ENCODE data around the gene BOD1. TPM values are rescaled to one million over a fixed set of nuclear protein-coding genes. Genes with fewer than 3 reads are reported as not detected.
A peak's percentile ranks its signal among the peaks of the same experiment; 100 is the strongest.

The BOD1 gene
- total RNA-seq, 5 donors from 2014 or later (not counting 1 experiment from before 2014, with no cell fraction given) = 23.7 to 36.6 (median 30.1) TPM

DNA sequence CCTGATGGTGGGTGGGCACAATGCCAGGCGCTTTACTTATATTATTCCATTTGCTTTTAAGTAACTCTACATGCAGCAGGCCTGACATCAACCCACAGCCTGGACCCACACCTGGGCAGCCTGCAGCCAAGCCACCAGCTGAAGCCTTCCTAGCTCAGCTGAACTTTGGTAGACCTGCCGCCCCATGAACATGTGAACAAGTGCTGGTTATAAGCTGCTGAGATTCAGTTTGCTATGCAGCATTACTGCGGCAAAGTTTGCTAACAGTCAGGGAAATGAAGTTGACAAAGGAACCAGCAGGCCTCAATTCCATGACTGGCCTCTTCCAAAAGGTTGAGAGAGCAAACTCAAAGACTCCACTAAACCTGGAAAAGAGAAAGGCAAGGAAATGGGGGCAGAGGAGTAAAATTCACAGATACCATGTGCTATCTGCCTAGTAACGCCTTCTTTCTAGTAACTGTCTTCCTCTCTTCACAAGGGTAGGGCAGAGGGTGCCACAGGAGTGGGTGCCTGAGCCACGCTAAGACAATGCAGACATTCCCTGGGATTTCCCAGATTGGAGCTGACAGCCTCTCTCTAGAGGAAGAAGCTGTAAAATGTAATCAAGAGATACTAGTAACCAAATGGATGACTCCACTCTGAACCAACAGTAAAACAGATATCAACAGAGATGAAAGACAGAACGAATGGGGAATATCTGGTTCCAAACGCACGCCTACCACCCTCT, 2.9 kb downstream of the BOD1 start:
- DNase-seq (no peak), ATAC-seq (replicated peaks in 1 of 4) (no peak)
- no peak overlapping the region for H3K27ac ChIP-seq (ENCODE audit: low read length)
- ChIA-PET POLR2A (no interaction called here), CTCF (no interaction called here)
- peaks cover 3 to 44% of the 10 kb centered on the region in 2 donors for H3K36me3 ChIP-seq (ENCODE audit: control insufficient read depth in 2 of 2, extremely low read depth in 1 of 2, insufficient read depth in 1 of 2, low read length in 1 of 2)
- H3K4me1 ChIP-seq (ENCODE audit: control insufficient read depth in 1 of 2, extremely low read depth in 1 of 2, insufficient read depth in 2 of 2, low read length in 2 of 2) = peaks cover 18 to 21% of the 10 kb centered on the region in 2 experiments
- 90% methylated on average over 3 of the region's 8 CpGs for WGBS (ENCODE audit: insufficient coverage)
- no peak overlapping the region for H3K4me3 ChIP-seq (ENCODE audit: control insufficient read depth in 1 of 2, extremely low read depth in 1 of 2, low read length in 1 of 2)
- Mint-ChIP-seq H3K4me3 (peak overlapping the region in 2 of 3 donors; percentile 10 to 80), H3K27ac (no peak overlapping the region), H3K27me3 (no peaks in the 10 kb centered on the region), H3K4me1 (peaks cover 55% of the 10 kb centered on the region in 3 donors), H3K36me3 (peaks cover 31% of the 10 kb centered on the region), H3K9me3 (no peaks in the 10 kb centered on the region)
- H3K27me3 ChIP-seq (replicated peaks in 1 of 2; ENCODE audit: control insufficient read depth in 2 of 2, extremely low read depth in 1 of 2, insufficient read depth in 2 of 2, low read length in 1 of 2) = no peaks in the 10 kb centered on the region
- H3K9me3 ChIP-seq = no peaks in the 10 kb centered on the region

- peaks cover 3 to 50% of the 10 kb centered on the region in 2 donors for H3K36me3 ChIP-seq (ENCODE audit: control insufficient read depth in 2 of 2, extremely low read depth in 1 of 2, insufficient read depth in 1 of 2, low read length in 1 of 2)
- no peak overlapping the region for H3K4me3 Mint-ChIP-seq
These were observed 3.5 kb downstream of the BOD1 start for GRCh38 chr5:173612948-173613347.

DNA sequence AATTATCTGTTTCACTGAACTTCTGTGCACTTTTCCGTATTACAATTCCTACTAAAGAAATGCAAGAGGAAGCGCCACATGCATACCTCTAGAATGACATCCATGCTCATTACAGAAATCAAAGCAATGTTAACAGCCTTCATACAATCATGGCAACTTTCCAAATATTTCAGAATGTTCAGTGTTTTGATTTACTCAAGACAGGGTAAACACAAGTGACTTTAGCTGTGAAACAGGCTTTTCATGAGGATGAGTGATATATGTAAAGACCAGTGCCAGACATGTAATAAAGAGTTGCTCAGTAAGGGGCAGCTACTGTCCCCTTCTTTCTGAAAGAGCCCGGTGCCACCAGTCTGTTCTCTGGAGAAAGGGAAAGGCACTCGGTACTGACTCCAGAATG, 4.7 kb downstream of the BOD1 start:
- ChIA-PET POLR2A (no interaction called here), CTCF (interaction anchor here in 1 of 2 donors (0.6 to 0.9 kb wide), 2 partner anchors 314 to 363 kb away, joined by 3 read pairs; no protein-coding TSS in a partner anchor)
- H3K27ac Mint-ChIP-seq = no peak overlapping the region
- H3K9me3 Mint-ChIP-seq = no peaks in the 10 kb centered on the region
- Histone ChIP-seq H3K4me3 (ENCODE audit: control insufficient read depth in 1 of 2, extremely low read depth in 1 of 2, low read length in 1 of 2) (no peak overlapping the region), H3K4me1 (ENCODE audit: control insufficient read depth in 1 of 2, extremely low read depth in 1 of 2, insufficient read depth in 2 of 2, low read length in 2 of 2) (peaks cover 18% of the 10 kb centered on the region in 2 experiments), H3K27me3 (replicated peaks in 1 of 2; ENCODE audit: control insufficient read depth in 2 of 2, extremely low read depth in 1 of 2, insufficient read depth in 2 of 2, low read length in 1 of 2) (no peaks in the 10 kb centered on the region), H3K9me3 (no peaks in the 10 kb centered on the region), H3K27ac (ENCODE audit: low read length) (no peak overlapping the region), H3K36me3 (ENCODE audit: control insufficient read depth in 2 of 2, extremely low read depth in 1 of 2, insufficient read depth in 1 of 2, low read length in 1 of 2) (peaks cover 3 to 62% of the 10 kb centered on the region in 2 donors)
- H3K4me3 Mint-ChIP-seq = no peak overlapping the region
- no peaks in the 10 kb centered on the region for H3K27me3 Mint-ChIP-seq
- H3K4me1 Mint-ChIP-seq = peaks cover 49 to 52% (median 50%) of the 10 kb centered on the region in 3 donors
- DNase-seq (no peak), ATAC-seq (replicated peaks in 1 of 4) (no peak)
- H3K36me3 Mint-ChIP-seq = peaks cover 46% of the 10 kb centered on the region
- 100% methylated on average over 1 of the region's 4 CpGs for WGBS (ENCODE audit: insufficient coverage)

More at GRCh38 chr5:173612948-173613347, 3.5 kb downstream of the BOD1 start:
- Histone ChIP-seq H3K27ac (ENCODE audit: low read length) (no peak overlapping the region), H3K9me3 (no peaks in the 10 kb centered on the region), H3K4me1 (ENCODE audit: control insufficient read depth in 1 of 2, extremely low read depth in 1 of 2, insufficient read depth in 2 of 2, low read length in 2 of 2) (peaks cover 18 to 21% of the 10 kb centered on the region in 2 experiments), H3K27me3 (replicated peaks in 1 of 2; ENCODE audit: control insufficient read depth in 2 of 2, extremely low read depth in 1 of 2, insufficient read depth in 2 of 2, low read length in 1 of 2) (no peaks in the 10 kb centered on the region), H3K4me3 (ENCODE audit: control insufficient read depth in 1 of 2, extremely low read depth in 1 of 2, low read length in 1 of 2) (no peak overlapping the region)
- Mint-ChIP-seq H3K9me3 (no peaks in the 10 kb centered on the region), H3K27ac (no peak overlapping the region), H3K36me3 (peaks cover 37% of the 10 kb centered on the region), H3K27me3 (no peaks in the 10 kb centered on the region), H3K4me1 (peaks cover 55% of the 10 kb centered on the region in 3 donors)
- POLR2A ChIA-PET = interaction anchor here in 1 of 2 donors (0.6 kb wide), 1 partner anchor 1434 kb away, joined by 3 read pairs; no protein-coding TSS in a partner anchor
- WGBS (ENCODE audit: insufficient coverage) = no CpG with 5 or more reads among the region's 3 CpGs
- ATAC-seq (replicated peaks in 1 of 4) (no peak), DNase-seq (no peak)
- CTCF ChIA-PET = no interaction called here

GRCh38 chr5:173604141-173604540, 12.3 kb downstream of the BOD1 start:
- 100% methylated on average over 1 of the region's 1 CpG for WGBS (ENCODE audit: insufficient coverage)

GRCh38 chr5:173602423-173602822, 14.0 kb downstream of the BOD1 start:
- Histone ChIP-seq H3K36me3 (ENCODE audit: control insufficient read depth in 2 of 2, extremely low read depth in 1 of 2, insufficient read depth in 1 of 2, low read length in 1 of 2) (peaks cover 12 to 31% of the 10 kb centered on the region in 2 donors), H3K27ac (ENCODE audit: low read length) (no peak overlapping the region), H3K4me1 (ENCODE audit: control insufficient read depth in 1 of 2, extremely low read depth in 1 of 2, insufficient read depth in 2 of 2, low read length in 2 of 2) (no peaks in the 10 kb centered on the region), H3K9me3 (no peaks in the 10 kb centered on the region), H3K27me3 (replicated peaks in 1 of 2; ENCODE audit: control insufficient read depth in 2 of 2, extremely low read depth in 1 of 2, insufficient read depth in 2 of 2, low read length in 1 of 2) (no peaks in the 10 kb centered on the region), H3K4me3 (ENCODE audit: control insufficient read depth in 1 of 2, extremely low read depth in 1 of 2, low read length in 1 of 2) (no peak overlapping the region)
- ATAC-seq (replicated peaks in 1 of 4) = no peak
- H3K27ac Mint-ChIP-seq = no peak overlapping the region
- ChIA-PET CTCF (interaction anchor here (0.6 kb wide), 3 partner anchors 139 to 1765 kb away, joined by 3 to 4 read pairs (median 4); no protein-coding TSS in a partner anchor), POLR2A (no interaction called here)
- H3K36me3 Mint-ChIP-seq = peaks cover 46% of the 10 kb centered on the region
- peaks cover 0 to 16% (median 0%) of the 10 kb centered on the region in 3 donors for H3K4me1 Mint-ChIP-seq
- WGBS (ENCODE audit: insufficient coverage) = no CpG with 5 or more reads among the region's 6 CpGs
- no peaks in the 10 kb centered on the region for H3K27me3 Mint-ChIP-seq
- no peak for DNase-seq
- H3K4me3 Mint-ChIP-seq = no peak overlapping the region
- H3K9me3 Mint-ChIP-seq = no peaks in the 10 kb centered on the region

More at GRCh38 chr5:173604141-173604540, 12.3 kb downstream of the BOD1 start:
- ChIA-PET POLR2A (no interaction called here), CTCF (interaction anchor here (0.6 to 0.7 kb wide), 3 partner anchors 11 to 136 kb away, joined by 3 to 8 read pairs (median 6); no protein-coding TSS in a partner anchor)
- no peaks in the 10 kb centered on the region for H3K9me3 ChIP-seq
- Mint-ChIP-seq H3K27ac (no peak overlapping the region), H3K27me3 (no peaks in the 10 kb centered on the region), H3K36me3 (peaks cover 56% of the 10 kb centered on the region), H3K4me3 (no peak overlapping the region), H3K9me3 (no peaks in the 10 kb centered on the region), H3K4me1 (peaks cover 0 to 16% (median 0%) of the 10 kb centered on the region in 3 donors)
- no peaks in the 10 kb centered on the region for H3K27me3 ChIP-seq (replicated peaks in 1 of 2; ENCODE audit: control insufficient read depth in 2 of 2, extremely low read depth in 1 of 2, insufficient read depth in 2 of 2, low read length in 1 of 2)
- no peak for ATAC-seq (replicated peaks in 1 of 4)
- H3K27ac ChIP-seq (ENCODE audit: low read length) = no peak overlapping the region
- no peaks in the 10 kb centered on the region for H3K4me1 ChIP-seq (ENCODE audit: control insufficient read depth in 1 of 2, extremely low read depth in 1 of 2, insufficient read depth in 2 of 2, low read length in 2 of 2)
- H3K36me3 ChIP-seq (ENCODE audit: control insufficient read depth in 2 of 2, extremely low read depth in 1 of 2, insufficient read depth in 1 of 2, low read length in 1 of 2) = peaks cover 12 to 47% of the 10 kb centered on the region in 2 donors
- no peak for DNase-seq
- no peak overlapping the region for H3K4me3 ChIP-seq (ENCODE audit: control insufficient read depth in 1 of 2, extremely low read depth in 1 of 2, low read length in 1 of 2)

GRCh38 chr5:173598686-173599085, 17.8 kb downstream of the BOD1 start:
- WGBS (ENCODE audit: insufficient coverage) = 87% methylated on average over 4 of the region's 4 CpGs
- POLR2A ChIA-PET = interaction anchor here in 1 of 2 donors (0.5 kb wide), 1 partner anchor 1293 kb away, joined by 4 read pairs; no protein-coding TSS in a partner anchor
- no peaks in the 10 kb centered on the region for H3K9me3 ChIP-seq
- H3K4me1 Mint-ChIP-seq = peaks cover 0 to 20% (median 0%) of the 10 kb centered on the region in 3 donors
- CTCF ChIA-PET = interaction anchor here in 1 of 2 donors (0.9 kb wide), 1 partner anchor 25 kb away, joined by 3 read pairs; no protein-coding TSS in a partner anchor
- H3K27ac Mint-ChIP-seq = no peak overlapping the region
- H3K4me3 Mint-ChIP-seq = no peak overlapping the region
- H3K36me3 ChIP-seq (ENCODE audit: control insufficient read depth in 2 of 2, extremely low read depth in 1 of 2, insufficient read depth in 1 of 2, low read length in 1 of 2) = peaks cover 0 to 7% of the 10 kb centered on the region in 2 donors
- H3K4me3 ChIP-seq (ENCODE audit: control insufficient read depth in 1 of 2, extremely low read depth in 1 of 2, low read length in 1 of 2) = no peak overlapping the region
- ATAC-seq (replicated peaks in 1 of 4) = no peak
- no peaks in the 10 kb centered on the region for H3K27me3 ChIP-seq (replicated peaks in 1 of 2; ENCODE audit: control insufficient read depth in 2 of 2, extremely low read depth in 1 of 2, insufficient read depth in 2 of 2, low read length in 1 of 2)
- DNase-seq = no peak
- H3K4me1 ChIP-seq (ENCODE audit: control insufficient read depth in 1 of 2, extremely low read depth in 1 of 2, insufficient read depth in 2 of 2, low read length in 2 of 2) = no peaks in the 10 kb centered on the region
- H3K9me3 Mint-ChIP-seq = peaks cover under 1 to 18% (median 11%) of the 10 kb centered on the region in 3 donors
- no peak overlapping the region for H3K27ac ChIP-seq (ENCODE audit: low read length)
- H3K27me3 Mint-ChIP-seq = no peaks in the 10 kb centered on the region
- peaks cover 41% of the 10 kb centered on the region for H3K36me3 Mint-ChIP-seq

Data from T-cell (primary cell).